ENCODE measurements around the gene NOL8. TPM values are rescaled to one million over a fixed set of nuclear protein-coding genes. Genes with fewer than 3 reads are reported as not detected.

The NOL8 gene
- total RNA-seq, 1 donor from 2014 or later = 40.1 TPM

- Mint-ChIP-seq H3K27ac (ENCODE audit: unreplicated experiment) (no peak overlapping the region), H3K4me3 (no peak overlapping the region), H3K27me3 (ENCODE audit: low read depth) (no peaks in the 10 kb centered on the region), H3K4me1 (no peaks in the 10 kb centered on the region), H3K9me3 (no peaks in the 10 kb centered on the region), H3K36me3 (ENCODE audit: low read depth) (peaks cover 15% of the 10 kb centered on the region)
- no peak for TF ChIP-seq CTCF (conservative IDR thresholded peaks at IDR 0.05)
- DNase-seq (ENCODE audit: low read depth, low spot score) = no peak
These were observed 12.1 kb downstream of the NOL8 start for GRCh38 chr9:92312887-92313623.

GRCh38 chr9:92310562-92310961 is 14.6 kb downstream of the NOL8 start:
- peaks cover 14% of the 10 kb centered on the region for H3K36me3 Mint-ChIP-seq (ENCODE audit: low read depth)
- H3K4me1 Mint-ChIP-seq = no peaks in the 10 kb centered on the region
- no peak overlapping the region for H3K4me3 Mint-ChIP-seq
- H3K27ac Mint-ChIP-seq (ENCODE audit: unreplicated experiment) = no peak overlapping the region
- H3K27me3 Mint-ChIP-seq (ENCODE audit: low read depth) = no peaks in the 10 kb centered on the region
- DNase-seq (ENCODE audit: low read depth, low spot score) = no peak
- no peaks in the 10 kb centered on the region for H3K9me3 Mint-ChIP-seq
- TF ChIP-seq CTCF (conservative IDR thresholded peaks at IDR 0.05) = no peak

- no peak for TF ChIP-seq CTCF (conservative IDR thresholded peaks at IDR 0.05)
- H3K4me1 Mint-ChIP-seq = no peaks in the 10 kb centered on the region
- H3K27ac Mint-ChIP-seq (ENCODE audit: unreplicated experiment) = no peak overlapping the region
- no peak for DNase-seq (ENCODE audit: low read depth, low spot score)
- no peak overlapping the region for H3K4me3 Mint-ChIP-seq
- H3K36me3 Mint-ChIP-seq (ENCODE audit: low read depth) = peaks cover 14% of the 10 kb centered on the region
- H3K27me3 Mint-ChIP-seq (ENCODE audit: low read depth) = no peaks in the 10 kb centered on the region
- H3K9me3 Mint-ChIP-seq = no peaks in the 10 kb centered on the region
These were observed 16.3 kb downstream of the NOL8 start for GRCh38 chr9:92308893-92309292.

- H3K27me3 Mint-ChIP-seq (ENCODE audit: low read depth) = no peaks in the 10 kb centered on the region
- peaks cover 9% of the 10 kb centered on the region for H3K36me3 Mint-ChIP-seq (ENCODE audit: low read depth)
- no peaks in the 10 kb centered on the region for H3K9me3 Mint-ChIP-seq
- no peak overlapping the region for H3K27ac Mint-ChIP-seq (ENCODE audit: unreplicated experiment)
- no peak overlapping the region for H3K4me3 Mint-ChIP-seq
- DNase-seq (ENCODE audit: low read depth, low spot score) = no peak
- no peaks in the 10 kb centered on the region for H3K4me1 Mint-ChIP-seq
- TF ChIP-seq CTCF (conservative IDR thresholded peaks at IDR 0.05) = no peak
These were observed 24.2 kb downstream of the NOL8 start for GRCh38 chr9:92300936-92301335.

GRCh38 chr9:92299116-92299515 is 26.0 kb downstream of the NOL8 start:
- Mint-ChIP-seq H3K36me3 (ENCODE audit: low read depth) (peaks cover 9% of the 10 kb centered on the region), H3K4me3 (no peak overlapping the region), H3K27me3 (ENCODE audit: low read depth) (no peaks in the 10 kb centered on the region), H3K4me1 (peaks cover 7% of the 10 kb centered on the region), H3K9me3 (no peaks in the 10 kb centered on the region), H3K27ac (ENCODE audit: unreplicated experiment) (no peak overlapping the region)
- no peak for TF ChIP-seq CTCF (conservative IDR thresholded peaks at IDR 0.05)
- DNase-seq (ENCODE audit: low read depth, low spot score) = no peak

All from neural crest cell (in vitro differentiated cells).